H1 (cell line): Measurements from ENCODE around the gene PTMS. TPM values are rescaled to one million over a fixed set of nuclear protein-coding genes. Genes with fewer than 3 reads are reported as not detected.
A peak's percentile ranks its signal among the peaks of the same experiment; 100 is the strongest.

ENCODE experiments used
- CTCF ChIA-PET: fragments of 300-600 bp; sonication (Branson Sonifier 250); formaldehyde crosslinking; loops from one replicate; lab custom pipeline; 2021; ENCODE audit not compliant: partially characterized antibody; lab: Charles Lee
- POLR2A ChIA-PET: fragments of 300-600 bp; sonication (Branson Sonifier 250); formaldehyde crosslinking; loops from one replicate; lab custom pipeline; 2021; ENCODE audit warnings: inconsistent platforms; ENCODE audit not compliant: partially characterized antibody; lab: Charles Lee
- DNase-seq, 2 experiments: peaks; one replicate each; pipeline versions ENCODE4 v3.0.0 to v3.0.0-alpha.2; 2010 to 2022; ENCODE audit warnings: low spot score in 2 of 2, low read depth in 1 of 2, mixed read lengths in 1 of 2
- FAIRE-seq: peaks from 2 replicates; lab custom pipeline; 2011; peaks lifted over from hg19 to GRCh38; lab: Jason Lieb, UNC
- H2AFZ ChIP-seq: 2 replicates; pipeline ENCODE4 v1.8.1; 2012; ENCODE audit warnings: low read length, inconsistent platforms
- H2AK5ac ChIP-seq: 2 replicates; pipeline ENCODE4 v1.6.1; 2013; ENCODE audit warnings: low read depth, low read length
- H2BK120ac ChIP-seq: replicated peaks from 2 replicates; pipeline ENCODE3; 2013; ENCODE audit warnings: low read depth, low read length, inconsistent platforms
- H2BK12ac ChIP-seq: 2 replicates; pipeline ENCODE4 v1.6.1; 2013; ENCODE audit warnings: low read depth, low read length
- H2BK15ac ChIP-seq: 2 replicates; pipeline ENCODE4 v1.6.1; 2013; ENCODE audit warnings: low read length
- H2BK20ac ChIP-seq: 2 replicates; pipeline ENCODE4 v1.6.1; 2013; ENCODE audit warnings: low read length
- H2BK5ac ChIP-seq: 2 replicates; pipeline ENCODE4 v1.6.1; 2013; ENCODE audit warnings: low read depth, low read length
- H3K14ac ChIP-seq: 2 replicates; pipeline ENCODE4 v1.6.1; 2013; ENCODE audit warnings: inconsistent platforms; ENCODE audit not compliant: insufficient read length
- H3K18ac ChIP-seq: 2 replicates; pipeline ENCODE4 v1.6.1; 2013; ENCODE audit warnings: low read length; ENCODE audit errors: extremely low read depth
- H3K23ac ChIP-seq: 2 replicates; pipeline ENCODE4 v1.6.1; 2013; ENCODE audit warnings: inconsistent platforms; ENCODE audit not compliant: insufficient read length
- H3K23me2 ChIP-seq: 2 replicates; pipeline ENCODE4 v1.6.1; 2013; ENCODE audit warnings: low read depth, low read length
- H3K27ac ChIP-seq: 2 replicates; pipeline ENCODE4 v1.6.1; 2011; ENCODE audit warnings: low read depth, low read length, inconsistent platforms
- H3K27me3 ChIP-seq, 4 experiments: replicated peaks in 1 of 4; 1 replicate in 1 of 4; 2 replicates in 3 of 4; pipeline versions ENCODE4 v1.6.1 to v1.8.1; 2011 to 2013; ENCODE audit warnings: low read length in 3 of 4, mild to moderate bottlenecking in 3 of 4, inconsistent platforms in 2 of 4, mixed read lengths in 2 of 4, moderate library complexity in 1 of 4; ENCODE audit not compliant: control insufficient read depth in 3 of 4, insufficient read depth in 3 of 4; ENCODE audit errors: extremely low read depth in 1 of 4
- H3K36me3 ChIP-seq, 4 experiments: 2 replicates each; pipeline versions ENCODE4 v1.6.1 to v1.8.1; 2011 to 2013; ENCODE audit warnings: mild to moderate bottlenecking in 4 of 4, low read length in 3 of 4, moderate library complexity in 2 of 4, control low read depth in 1 of 4, inconsistent platforms in 1 of 4; ENCODE audit not compliant: insufficient read depth in 4 of 4, control insufficient read depth in 2 of 4
- H3K4ac ChIP-seq: replicated peaks from 2 replicates; pipeline ENCODE3; 2013; ENCODE audit warnings: low read length, low read depth, mixed read lengths, inconsistent platforms; ENCODE audit not compliant: insufficient read length
- H3K4me1 ChIP-seq, 4 experiments: replicated peaks in 1 of 4; 1 replicate in 1 of 4; 2 replicates in 3 of 4; pipeline versions ENCODE4 v1.6.1 to v1.8.1; 2011 to 2013; ENCODE audit warnings: low read length in 3 of 4, inconsistent platforms in 2 of 4, mixed read lengths in 1 of 4; ENCODE audit not compliant: insufficient read depth in 4 of 4, control insufficient read depth in 3 of 4
- H3K4me2 ChIP-seq, 2 experiments: 2 replicates each; pipeline versions ENCODE4 v1.6.1 to v1.8.1; 2011 to 2013; ENCODE audit warnings: low read depth in 2 of 2, low read length in 2 of 2, control low read depth in 1 of 2, inconsistent platforms in 1 of 2, mild to moderate bottlenecking in 1 of 2; ENCODE audit not compliant: insufficient read depth in 1 of 2
- H3K4me3 ChIP-seq, 4 experiments: fragments of 200-600, 300-600 bp in 1 of 4; sonication (generic), shearing (Covaris generic), sonication (Bioruptor Twin) in 1 of 4; 2 replicates each; pipeline versions ENCODE4 v1.5.1 to v1.8.1; 2011 to 2016; ENCODE audit warnings: low read length in 4 of 4, low read depth in 3 of 4, control low read depth in 2 of 4, inconsistent platforms in 2 of 4, mild to moderate bottlenecking in 2 of 4, mixed read lengths in 1 of 4, moderate library complexity in 1 of 4; ENCODE audit not compliant: insufficient read depth in 2 of 4; ENCODE audit errors: extremely low read depth in 1 of 4
- H3K56ac ChIP-seq: replicated peaks from 2 replicates; pipeline ENCODE3; 2013; ENCODE audit warnings: low read depth, mild to moderate bottlenecking, mixed read lengths, low read length, inconsistent platforms; ENCODE audit not compliant: insufficient read length
- H3K79me1 ChIP-seq: 2 replicates; pipeline ENCODE4 v1.6.1; 2013; ENCODE audit warnings: low read depth, low read length, control low read depth
- H3K79me2 ChIP-seq, 2 experiments: 2 replicates each; pipeline versions ENCODE4 v1.6.1 to v1.8.1; 2012 to 2013; ENCODE audit warnings: low read length in 2 of 2, mild to moderate bottlenecking in 2 of 2, inconsistent platforms in 1 of 2; ENCODE audit not compliant: insufficient read depth in 2 of 2, control insufficient read depth in 1 of 2
- H3K9ac ChIP-seq, 4 experiments: replicated peaks in 1 of 4; 1 replicate in 1 of 4; 2 replicates in 3 of 4; pipeline versions ENCODE4 v1.6.1 to v1.8.1; 2011 to 2013; ENCODE audit warnings: low read depth in 3 of 4, low read length in 3 of 4, control low read depth in 2 of 4, mild to moderate bottlenecking in 2 of 4, moderate library complexity in 2 of 4, inconsistent platforms in 1 of 4; ENCODE audit errors: extremely low read depth in 1 of 4
- H3K9me3 ChIP-seq, 2 experiments: 2 replicates each; pipeline versions ENCODE4 v1.6.1 to v1.8.1; 2012 to 2013; ENCODE audit warnings: mild to moderate bottlenecking in 2 of 2, moderate library complexity in 2 of 2, control low read depth in 1 of 2, inconsistent platforms in 1 of 2, low read depth in 1 of 2, low read length in 1 of 2, mixed read lengths in 1 of 2; ENCODE audit not compliant: insufficient read depth in 2 of 2
- H4K20me1 ChIP-seq, 2 experiments: replicated peaks in 1 of 2; 2 replicates each; pipeline versions ENCODE3 to v1.8.1; 2011 to 2013; ENCODE audit warnings: inconsistent platforms in 2 of 2, low read length in 2 of 2, mild to moderate bottlenecking in 1 of 2; ENCODE audit not compliant: insufficient read depth in 2 of 2, control insufficient read depth in 1 of 2
- H4K5ac ChIP-seq: 2 replicates; pipeline ENCODE4 v1.6.1; 2013; ENCODE audit warnings: low read length, low read depth, mixed read lengths, inconsistent platforms; ENCODE audit not compliant: insufficient read length
- H4K8ac ChIP-seq: 2 replicates; pipeline ENCODE4 v1.8.0; 2013; ENCODE audit warnings: mild to moderate bottlenecking, moderate library complexity, low read length, inconsistent platforms; ENCODE audit not compliant: insufficient read depth; ENCODE audit errors: extremely low read depth
- H4K91ac ChIP-seq: replicated peaks from 2 replicates; pipeline ENCODE3; 2013; ENCODE audit warnings: low read length, mixed read lengths, inconsistent platforms; ENCODE audit not compliant: insufficient read length
- NRF1 ChIP-seq: IDR thresholded peaks from 2 replicates; pipeline ENCODE4 v1.6.1; 2011; ENCODE audit warnings: mild to moderate bottlenecking, low read depth, low read length, improper control_type of control experiment
- RFX5 ChIP-seq: IDR thresholded peaks from 2 replicates; pipeline ENCODE4 v1.6.1; 2011; ENCODE audit warnings: low read depth, low read length, improper control_type of control experiment, borderline replicate concordance
- SP2 ChIP-seq: IDR thresholded peaks from 2 replicates; pipeline ENCODE4 v1.6.1; 2012; ENCODE audit warnings: mild to moderate bottlenecking, low read length, inconsistent platforms
- SP4 ChIP-seq: IDR thresholded peaks from 2 replicates; pipeline ENCODE4 v1.6.1; 2012; ENCODE audit warnings: low read length, inconsistent platforms
- YY1 ChIP-seq: IDR thresholded peaks from 2 replicates; pipeline ENCODE4 v1.6.1; 2011; ENCODE audit warnings: low read depth, mild to moderate bottlenecking, low read length
- WGBS, 2 experiments: shearing (Covaris generic) in 1 of 2; methylation state at CpG; one replicate each; pipeline versions ENCODE4 v1.1.6 to v1.1.7; 2013 to 2015; ENCODE audit warnings: low lambda C conversion rate in 2 of 2, mixed read lengths in 2 of 2, inconsistent platforms in 1 of 2, low coverage in 1 of 2, missing lambda C conversion rate in 1 of 2; ENCODE audit not compliant: insufficient replicate concordance in 2 of 2, insufficient coverage in 1 of 2, insufficient read length in 1 of 2; ENCODE audit errors: extremely low coverage in 1 of 2, missing lambda C conversion rate in 1 of 2; 5-methylcytosine and 5-hydroxymethylcytosine counted together
- polyA plus RNA-seq, 7 experiments: library from polyadenylated mRNA; depleted of rRNA in 3 of 7; stranded (reverse) in 5 of 7; unstranded in 2 of 7; fragments of >200 nt in 5 of 7; fragments of 200-250 nt in 2 of 7; gene quantifications; 1 replicate in 5 of 7; 2 replicates in 1 of 7; 4 replicates in 1 of 7; pipeline versions ENCODE4 v1.2.1 to v1.2.3, GENCODE V29; 2011 to 2013; ENCODE audit warnings: missing spikeins in 2 of 7, mixed read lengths in 2 of 7
- total RNA-seq: library from RNA; stranded (reverse); fragmentation: NEBNext Ultra II Directional; extraction: Animal tissue kit (Norgen Biotek cat#: 25700); gene quantifications from 2 replicates; pipeline ENCODE4 v1.2.1, GENCODE V29; 2021
- TF ChIP-seq, protein P1 (sequence below): IDR thresholded peaks from 2 replicates; pipeline ENCODE4 v1.6.1; 2011; ENCODE audit warnings: low read depth, mild to moderate bottlenecking, low read length; ENCODE audit not compliant: insufficient read depth

The PTMS gene
- total and polyA plus RNA-seq, 2 of the 8 experiments (the other 6 are each of a cell fraction or from before 2014, with no cell fraction given) = 444 to 553 TPM

DNA sequence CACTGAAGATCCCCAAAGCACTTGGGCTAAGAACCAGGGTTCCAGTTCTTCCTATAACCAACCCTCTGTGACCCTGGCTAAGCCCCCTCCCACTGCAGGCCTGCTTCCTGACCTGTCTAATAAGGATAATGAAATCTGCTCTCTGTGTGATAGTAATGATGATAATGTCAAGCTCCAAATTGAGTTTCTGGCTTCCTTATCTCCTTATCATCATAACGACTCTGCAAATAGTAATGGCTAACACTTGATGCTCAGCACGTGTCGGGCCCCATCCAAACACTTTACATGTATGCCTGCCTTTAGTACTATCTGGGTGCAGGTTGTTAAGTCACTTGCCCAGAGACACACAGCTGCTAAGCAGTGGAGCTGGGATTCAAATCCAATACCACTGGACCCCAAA is 50.4 kb downstream of the PTMS start:
- Histone ChIP-seq H2BK15ac (peak overlapping the region; percentile 72; the same call in 1 of the 2 replicates), H4K20me1 (peaks cover 0 to 6% of the 10 kb centered on the region in 2 experiments), H3K79me2 (no peaks in the 10 kb centered on the region), H3K27ac (no peak overlapping the region), H4K5ac (no peak overlapping the region), H3K79me1 (no peaks in the 10 kb centered on the region), H2BK5ac (no peak overlapping the region), H2BK12ac (no peak overlapping the region), H3K9ac (no peak overlapping the region), H3K4ac (no peak overlapping the region), H3K23ac (no peak overlapping the region), H2AFZ (no peak overlapping the region), H4K8ac (no peak overlapping the region; the same call in 1 of the 2 replicates), H3K36me3 (no peaks in the 10 kb centered on the region; a peak in 1 of 8 replicates), H3K4me2 (no peak overlapping the region), H3K4me1 (peaks cover 4 to 32% (median 21%) of the 10 kb centered on the region in 4 experiments), H3K14ac (no peak overlapping the region), H3K56ac (no peak overlapping the region), H2BK120ac (no peak overlapping the region), H2BK20ac (no peak overlapping the region), H3K27me3 (peaks cover 0 to 2% (median 0%) of the 10 kb centered on the region in 4 experiments; a peak in 4 of 7 replicates), H2AK5ac (no peak overlapping the region), H3K9me3 (peaks cover 0 to 2% of the 10 kb centered on the region in 2 experiments; a peak in 1 of 4 replicates), H3K18ac (no peak overlapping the region), H3K23me2 (peaks cover 13% of the 10 kb centered on the region), H3K4me3 (no peak overlapping the region), H4K91ac (no peak overlapping the region)
- ChIA-PET POLR2A (interaction anchor here (0.8 to 1.7 kb wide), 6 partner anchors 12 to 127 kb away, joined by 3 to 7 read pairs (median 5); partner anchors contain the start of genes C12orf57, MLF2, P3H3 and PTMS), CTCF (interaction anchor here (0.6 to 3.2 kb wide), 4 partner anchors 9 to 290 kb away, joined by 3 to 19 read pairs (median 4); no protein-coding TSS in a partner anchor)
- no peak for FAIRE-seq
- 89% methylated on average over 3 of the region's 3 CpGs; no CpG with 5 or more reads in 1 of the 2 experiments for WGBS, 2 experiments
- TF ChIP-seq, protein P1, sequence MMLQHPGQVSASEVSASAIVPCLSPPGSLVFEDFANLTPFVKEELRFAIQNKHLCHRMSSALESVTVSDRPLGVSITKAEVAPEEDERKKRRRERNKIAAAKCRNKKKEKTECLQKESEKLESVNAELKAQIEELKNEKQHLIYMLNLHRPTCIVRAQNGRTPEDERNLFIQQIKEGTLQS = no peak
- TF ChIP-seq SP2 (no peak), SP4 (no peak), YY1 (no peak), NRF1 (no peak), RFX5 (no peak)
- DNase-seq = no peak
